ENCODE data around the gene SV2C.

DNA sequence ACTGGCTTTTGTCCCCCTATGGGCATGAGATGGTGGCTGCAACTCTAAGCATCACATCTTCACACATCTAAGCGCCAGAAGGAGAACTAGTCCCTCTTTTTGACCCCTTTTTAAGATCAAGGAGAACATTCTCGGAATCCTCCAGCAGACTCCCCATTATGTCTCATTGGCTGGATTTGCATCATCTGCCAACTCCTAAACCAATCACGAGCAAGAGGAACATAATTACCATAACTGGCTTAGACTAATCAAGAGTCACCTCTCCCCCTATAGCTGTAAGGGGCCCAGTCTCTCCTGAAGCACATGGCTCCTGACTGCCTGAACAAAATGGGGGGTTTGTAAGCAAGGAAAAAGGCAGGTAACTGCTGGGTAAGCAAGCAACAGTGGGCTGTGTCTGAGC, 251.4 kb downstream of the SV2C start:
- TF ChIP-seq, protein P1, sequence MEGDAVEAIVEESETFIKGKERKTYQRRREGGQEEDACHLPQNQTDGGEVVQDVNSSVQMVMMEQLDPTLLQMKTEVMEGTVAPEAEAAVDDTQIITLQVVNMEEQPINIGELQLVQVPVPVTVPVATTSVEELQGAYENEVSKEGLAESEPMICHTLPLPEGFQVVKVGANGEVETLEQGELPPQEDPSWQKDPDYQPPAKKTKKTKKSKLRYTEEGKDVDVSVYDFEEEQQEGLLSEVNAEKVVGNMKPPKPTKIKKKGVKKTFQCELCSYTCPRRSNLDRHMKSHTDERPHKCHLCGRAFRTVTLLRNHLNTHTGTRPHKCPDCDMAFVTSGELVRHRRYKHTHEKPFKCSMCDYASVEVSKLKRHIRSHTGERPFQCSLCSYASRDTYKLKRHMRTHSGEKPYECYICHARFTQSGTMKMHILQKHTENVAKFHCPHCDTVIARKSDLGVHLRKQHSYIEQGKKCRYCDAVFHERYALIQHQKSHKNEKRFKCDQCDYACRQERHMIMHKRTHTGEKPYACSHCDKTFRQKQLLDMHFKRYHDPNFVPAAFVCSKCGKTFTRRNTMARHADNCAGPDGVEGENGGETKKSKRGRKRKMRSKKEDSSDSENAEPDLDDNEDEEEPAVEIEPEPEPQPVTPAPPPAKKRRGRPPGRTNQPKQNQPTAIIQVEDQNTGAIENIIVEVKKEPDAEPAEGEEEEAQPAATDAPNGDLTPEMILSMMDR (conservative IDR thresholded peaks at IDR 0.05): no peak
- TF ChIP-seq ZFX (IDR thresholded peaks at IDR 0.05): no peak
